NOMO-1 treated with dmso at 0.1 percent for 144 hours (cell line): Measurements from ENCODE around the gene OGDHL.
A peak's percentile ranks its signal among the peaks of the same experiment; 100 is the strongest.
"Not testable (repeated sequence)": the region's sequence is repeated elsewhere in the genome, so short reads cannot be mapped to it uniquely, and the experiment has no call there.

Experiments used
- DNase-seq: peaks from one replicate; lab custom pipeline; 2025; ENCODE audit not compliant: unreplicated experiment; lab: John Stamatoyannopoulos, UW

The OGDHL gene

DNA sequence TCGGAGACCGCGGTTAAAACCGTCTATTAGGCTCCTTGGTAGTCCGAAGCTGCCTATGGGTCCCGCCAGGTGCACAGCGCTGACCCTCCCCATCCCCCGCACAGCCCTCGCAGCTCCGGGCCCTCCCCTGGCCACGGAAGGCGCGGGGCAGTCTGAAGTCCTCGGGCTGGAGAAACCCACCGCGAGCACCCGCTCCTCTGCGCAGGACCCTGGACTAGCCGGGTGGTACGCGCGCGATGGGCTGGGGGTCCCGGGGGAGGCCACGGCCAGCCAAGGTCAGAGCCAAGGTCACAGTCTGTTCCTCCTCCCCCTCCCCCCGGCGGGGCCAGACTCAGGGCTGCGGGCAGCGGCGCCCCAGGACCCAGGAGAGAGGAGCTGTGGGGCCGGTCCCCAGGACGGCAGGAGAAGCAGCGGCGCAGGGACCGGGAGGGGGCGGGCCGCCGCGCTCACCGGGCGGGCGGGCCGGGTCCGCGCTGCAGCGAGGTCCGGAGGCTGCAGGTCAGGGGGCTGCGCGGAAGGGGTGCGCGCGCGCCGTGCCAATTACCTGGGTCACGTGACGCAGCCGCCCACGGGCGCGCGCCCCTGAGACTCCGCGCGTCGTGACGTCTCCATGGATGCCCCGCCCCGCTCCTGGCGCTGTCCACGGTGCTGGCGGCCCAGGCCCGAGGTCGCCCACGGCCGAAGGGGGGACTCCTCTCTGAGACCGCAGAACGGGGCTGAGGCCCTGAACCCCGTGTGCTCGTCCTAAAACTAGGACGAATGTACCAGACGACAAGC is at the start of gene OGDHL:
OGDHL (minus strand) TSS at position 535 of the 777 bp plus-strand sequence. CDS start 3,731 bp downstream, outside the sequence.
- DNase-seq: peak; percentile 23

DNA sequence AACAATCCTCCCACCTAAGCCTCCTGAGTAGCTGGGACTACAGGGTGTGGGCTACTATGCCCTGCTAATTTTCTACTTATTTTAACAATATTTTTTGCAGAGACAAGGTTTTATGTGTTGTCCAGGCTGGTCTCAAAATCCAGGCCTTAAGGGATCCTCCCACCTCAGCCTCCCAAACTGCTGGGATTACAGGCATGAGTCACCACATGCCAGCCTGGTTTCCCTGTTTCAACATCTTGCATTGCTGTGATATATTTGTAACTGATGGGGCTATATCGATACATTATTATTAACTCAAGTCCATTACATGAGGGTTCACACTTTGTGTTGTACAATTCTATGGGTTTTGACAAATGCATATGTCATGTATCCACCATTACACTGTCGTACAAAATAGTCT is 41.9 kb upstream of the OGDHL start:
- DNase-seq: no peak

DNA sequence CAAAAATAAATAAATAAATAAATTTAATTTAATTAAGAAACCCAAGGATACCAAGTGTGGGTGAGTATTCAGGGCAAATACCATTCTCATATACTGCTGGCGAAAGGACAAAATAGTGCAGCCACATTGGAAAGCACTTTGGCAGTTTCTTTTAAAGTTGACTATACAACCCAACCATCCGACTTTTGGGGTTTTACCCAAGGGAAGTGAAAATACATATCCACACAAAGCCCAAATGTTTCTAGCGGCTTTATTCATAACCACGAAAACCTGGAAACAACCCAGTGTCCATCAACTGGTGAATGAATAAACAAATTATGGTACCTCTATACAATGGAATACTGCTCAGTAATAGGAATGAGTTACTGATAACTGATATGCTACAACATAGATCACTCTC is 36.2 kb upstream of the OGDHL start:
- no peak for DNase-seq

DNA sequence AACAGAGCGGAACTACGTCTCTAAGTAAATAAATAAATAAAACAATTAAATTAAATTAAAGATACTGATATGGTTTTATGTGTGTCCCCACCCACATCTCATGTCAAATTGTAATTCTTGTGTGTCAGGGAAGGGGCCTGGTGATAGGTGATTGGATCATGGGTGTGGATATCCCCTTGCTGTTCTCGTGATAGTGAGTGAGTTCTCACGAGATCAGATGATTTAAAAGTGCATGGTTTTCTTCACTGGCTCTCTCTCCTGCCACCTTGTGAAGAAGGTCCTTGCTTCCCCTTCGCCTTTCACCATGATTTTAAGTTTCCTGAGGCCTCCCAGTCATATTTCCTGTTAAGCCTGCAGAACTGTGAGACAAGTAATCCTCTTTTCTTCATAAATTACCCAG is 29.0 kb upstream of the OGDHL start:
- no peak for DNase-seq

DNA sequence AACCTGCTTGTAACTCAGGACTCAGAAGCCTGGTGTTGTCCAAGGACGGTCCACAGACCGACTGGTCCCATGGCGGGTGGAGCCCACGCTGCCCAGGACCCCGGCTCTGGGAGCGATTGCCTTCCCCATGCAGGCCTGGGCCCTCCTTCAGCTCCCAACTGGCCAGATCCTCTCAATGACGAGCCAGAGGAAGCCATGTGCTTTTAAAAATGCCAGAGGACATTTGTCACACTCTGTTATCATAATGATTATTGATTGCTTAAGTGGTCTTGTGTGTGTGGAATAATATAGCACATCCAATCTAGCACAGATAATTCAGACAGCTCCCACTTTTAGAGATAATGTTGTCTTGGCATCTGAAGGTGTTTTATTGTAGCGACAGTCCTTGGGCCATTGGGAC is 22.6 kb upstream of the OGDHL start:
- DNase-seq: no peak

DNA sequence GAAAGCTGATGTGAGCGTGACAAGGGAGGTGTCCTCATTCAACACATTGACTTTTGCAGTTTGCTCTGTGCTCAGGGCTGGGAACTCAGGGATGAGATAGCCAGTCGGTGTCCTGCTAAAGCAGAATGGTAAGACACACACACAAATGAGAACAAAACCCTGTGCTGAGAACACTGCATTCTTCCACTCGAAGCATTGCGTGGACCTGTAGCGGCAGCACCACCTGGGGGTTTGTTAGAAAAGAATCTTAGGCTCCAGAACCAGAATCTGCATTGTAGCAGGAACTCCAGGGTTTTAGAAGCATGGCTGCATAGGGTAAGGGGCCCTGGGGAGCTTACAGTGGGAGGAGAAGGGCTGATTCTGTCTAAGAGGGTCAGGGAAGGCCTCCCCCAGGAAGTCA is 21.5 kb upstream of the OGDHL start:
- DNase-seq: no peak

DNA sequence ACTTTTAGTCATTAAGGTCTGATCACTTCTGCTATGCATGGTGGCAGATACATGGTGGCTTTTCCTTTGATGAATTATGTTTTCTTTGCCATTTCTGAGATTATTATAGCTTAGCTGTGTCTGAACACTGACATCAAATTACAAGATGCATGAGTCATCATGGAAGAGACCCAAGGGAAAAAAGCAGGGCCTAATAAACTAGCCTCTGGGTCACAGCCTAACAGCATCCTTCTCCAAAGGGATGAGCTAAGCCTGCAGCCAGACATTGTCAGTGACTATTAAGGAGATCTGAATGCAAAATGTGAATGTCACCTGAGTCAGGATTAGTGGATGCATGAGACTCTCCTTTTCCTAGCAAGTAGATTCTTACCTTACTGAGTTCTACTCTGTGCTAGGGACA is 19.1 kb upstream of the OGDHL start:
- no peak for DNase-seq

DNA sequence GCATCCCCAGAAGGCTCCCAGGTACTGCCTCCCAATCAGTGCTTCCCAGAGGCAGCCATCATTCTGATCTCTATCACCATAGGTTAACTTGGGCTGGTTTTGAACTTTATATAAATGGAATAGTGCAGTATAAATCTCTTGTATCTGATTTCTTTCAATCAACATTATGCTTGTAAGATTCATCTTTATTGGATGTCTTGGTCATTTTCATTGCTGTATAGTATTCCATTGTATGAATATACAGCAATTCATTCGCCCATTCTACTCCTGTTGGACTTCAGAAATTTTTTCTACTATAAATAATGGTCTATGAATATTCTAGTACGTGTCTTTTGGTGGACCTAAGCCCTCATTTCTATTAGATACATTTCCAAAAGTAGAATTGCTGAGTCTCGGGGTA is 16.1 kb upstream of the OGDHL start:
- DNase-seq: no peak

DNA sequence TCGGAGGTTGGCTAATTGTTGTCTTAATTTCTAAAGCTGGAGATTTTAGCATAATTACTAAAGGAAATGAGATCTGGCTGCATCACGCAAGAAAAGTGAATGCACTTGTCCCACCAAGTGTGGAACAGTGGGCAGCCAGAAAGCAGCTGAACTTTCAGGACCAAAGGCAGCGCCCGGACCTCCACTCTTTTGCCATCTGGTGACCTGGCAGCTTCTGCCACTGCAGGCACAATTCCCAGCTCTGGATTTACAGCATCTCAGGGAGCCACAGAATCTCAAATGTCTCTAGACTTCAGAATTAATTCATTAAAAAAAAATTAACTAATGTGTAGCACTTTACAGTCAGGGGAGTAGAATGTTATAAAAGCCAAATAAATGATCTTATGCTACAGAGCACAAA is 14.7 kb upstream of the OGDHL start:
- DNase-seq: no peak

DNA sequence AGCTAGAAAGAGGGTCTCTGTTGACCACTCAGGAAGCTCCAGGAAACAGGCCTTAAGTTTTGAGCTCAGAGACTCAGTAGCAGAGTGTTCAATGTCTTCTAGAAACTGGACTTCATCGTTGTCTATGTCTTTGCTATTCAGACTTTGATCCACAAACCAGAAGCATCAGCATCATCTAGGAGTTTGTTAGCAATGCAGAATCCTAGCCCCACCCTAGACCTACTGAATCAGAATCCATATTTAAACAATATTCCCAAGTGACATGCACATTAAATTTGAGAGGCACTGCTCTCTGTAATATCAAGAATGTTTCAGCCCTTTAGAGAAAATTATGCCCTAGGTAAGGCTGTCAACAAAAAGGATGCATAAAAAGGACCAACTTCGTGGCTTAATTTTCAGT is 12.9 kb upstream of the OGDHL start:
- DNase-seq: no peak

DNA sequence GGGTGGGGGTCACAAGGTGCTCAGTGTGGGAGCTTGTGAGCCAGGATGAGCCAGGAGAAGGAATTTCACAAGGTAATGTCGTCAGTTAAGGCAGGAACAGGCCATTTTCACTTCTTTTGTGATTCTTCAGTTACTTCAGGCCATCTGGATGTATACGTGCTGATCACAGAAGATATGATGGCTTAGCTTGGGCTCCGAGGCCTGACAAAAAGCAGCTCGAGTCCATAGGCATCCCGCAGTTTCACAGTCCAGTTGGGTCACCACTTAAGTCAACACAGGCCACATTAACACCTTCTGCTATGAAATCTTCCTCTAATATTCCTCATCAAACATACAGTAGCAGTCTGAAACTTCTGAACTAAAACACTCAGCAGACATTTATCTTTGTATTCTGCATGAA is 10.8 kb upstream of the OGDHL start:
- not testable (repeated sequence) for DNase-seq

DNA sequence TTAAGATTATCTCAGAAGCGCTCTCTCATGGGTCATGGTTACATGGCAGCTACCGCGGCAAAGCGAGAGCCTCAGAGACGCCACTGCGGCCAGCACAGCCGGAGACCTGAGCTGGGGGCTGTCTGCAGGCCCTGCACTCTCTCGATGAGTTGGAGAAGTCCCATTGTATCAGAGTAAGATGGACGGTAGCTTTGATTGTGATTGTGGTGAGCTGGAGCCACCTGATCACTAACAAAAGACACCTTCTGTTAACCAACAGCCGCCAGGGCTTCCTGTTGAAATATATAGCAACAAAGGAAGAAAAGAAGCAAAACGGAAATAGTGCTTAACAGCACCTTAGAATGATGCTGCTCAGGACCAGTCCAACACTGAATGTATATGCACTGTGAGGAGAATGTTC is 8.9 kb upstream of the OGDHL start:
- DNase-seq: not testable (repeated sequence)

DNA sequence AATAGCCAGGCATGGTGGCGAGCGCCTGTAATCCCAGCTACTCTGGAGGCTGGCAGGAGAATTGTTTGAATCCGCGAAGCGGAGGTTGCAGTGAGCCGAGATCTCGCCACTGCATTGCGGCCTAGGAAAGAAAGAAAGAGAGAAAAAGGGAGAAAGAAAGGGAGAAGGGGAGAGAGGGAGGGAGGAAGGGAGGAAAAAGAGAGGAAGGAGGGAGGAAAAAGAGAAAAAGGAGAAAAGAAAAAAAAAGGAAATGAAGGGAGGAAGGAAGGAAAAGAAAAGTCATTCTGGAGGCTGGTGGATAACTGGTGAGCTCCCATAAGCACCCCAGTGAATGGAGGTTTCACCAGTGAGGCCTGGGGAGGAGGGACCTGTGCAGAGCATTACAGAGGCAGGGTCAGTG is 7.6 kb upstream of the OGDHL start:
- DNase-seq: no peak

DNA sequence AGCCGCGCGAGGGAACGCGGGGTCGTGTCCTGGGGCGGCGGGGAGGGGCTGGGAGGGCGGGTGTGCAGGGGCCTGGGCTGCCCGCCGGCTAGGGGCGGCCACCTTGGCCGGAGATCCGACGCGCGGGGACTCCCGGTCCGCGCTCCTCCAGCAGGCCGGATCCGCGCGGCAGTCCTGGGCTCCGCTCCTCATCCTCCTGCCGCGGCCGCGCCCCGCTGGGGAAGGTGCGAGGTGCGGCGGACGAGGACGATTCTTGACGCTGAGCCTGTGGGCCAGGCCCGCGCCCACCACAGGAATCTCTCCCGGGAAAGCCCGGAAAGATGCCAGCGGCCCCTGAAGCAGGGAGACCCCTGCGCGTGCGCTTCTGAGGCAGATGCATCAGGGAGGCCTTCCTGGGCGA is 6.6 kb upstream of the OGDHL start:
- no peak for DNase-seq

DNA sequence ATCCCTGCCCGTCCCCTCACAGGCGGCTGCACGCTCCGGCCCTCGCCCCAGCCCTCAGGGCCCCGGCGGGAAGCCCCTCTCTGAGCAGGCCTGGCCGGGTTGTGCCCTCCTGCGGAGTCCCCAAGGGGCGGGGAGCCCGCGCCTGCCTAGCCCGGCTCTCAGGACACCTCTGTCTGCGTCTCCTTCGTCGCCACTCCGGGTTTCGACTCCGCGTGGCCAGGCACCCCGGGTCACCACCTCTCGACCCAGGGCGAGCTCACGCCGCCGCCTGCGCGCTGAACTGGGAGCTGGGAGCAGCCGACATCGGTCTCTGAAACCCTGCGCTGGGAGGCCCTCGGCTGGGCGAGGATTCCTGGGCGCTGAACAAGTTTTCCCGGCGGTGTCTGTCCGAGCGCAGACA is 6.2 kb upstream of the OGDHL start:
- DNase-seq: no peak

DNA sequence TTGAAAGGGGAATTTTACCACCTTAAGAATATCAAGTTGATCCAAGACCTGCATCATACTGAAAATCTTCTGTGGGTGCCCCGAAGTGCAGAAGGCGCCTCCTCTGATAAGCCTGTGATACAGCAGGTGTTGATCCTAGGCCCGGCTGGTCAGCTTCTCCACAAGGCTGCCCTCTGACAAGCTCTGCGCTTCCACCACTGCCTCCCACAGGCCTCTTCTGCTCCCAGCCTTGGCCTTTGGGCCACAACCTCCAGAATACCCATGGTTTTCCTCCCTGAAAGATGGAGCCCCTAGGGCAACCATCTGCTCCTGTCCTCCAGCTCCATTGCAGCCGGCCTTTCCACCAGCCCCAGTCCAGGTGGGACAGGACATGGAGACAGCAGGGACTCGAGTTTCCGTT is 5.6 kb upstream of the OGDHL start:
- DNase-seq: no peak

DNA sequence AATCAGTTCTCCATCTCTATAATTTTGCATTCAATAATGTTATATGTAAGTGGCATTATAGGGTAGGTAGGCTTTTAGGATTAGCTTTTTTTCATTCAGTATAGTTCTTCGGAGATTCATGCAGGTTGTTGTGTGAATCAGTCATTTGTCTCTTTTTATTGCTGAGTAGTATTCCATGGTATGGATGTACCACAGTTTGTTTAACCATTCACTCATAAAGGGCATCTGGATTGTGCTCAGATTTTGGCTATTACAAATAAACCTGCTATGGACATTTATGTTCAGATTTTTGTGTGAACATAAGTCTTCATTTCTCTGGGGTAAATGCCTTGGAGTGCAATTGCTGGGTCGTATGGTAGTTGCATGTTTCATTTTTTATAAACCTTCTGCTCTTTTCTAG is 4.4 kb upstream of the OGDHL start:
- no peak for DNase-seq

DNA sequence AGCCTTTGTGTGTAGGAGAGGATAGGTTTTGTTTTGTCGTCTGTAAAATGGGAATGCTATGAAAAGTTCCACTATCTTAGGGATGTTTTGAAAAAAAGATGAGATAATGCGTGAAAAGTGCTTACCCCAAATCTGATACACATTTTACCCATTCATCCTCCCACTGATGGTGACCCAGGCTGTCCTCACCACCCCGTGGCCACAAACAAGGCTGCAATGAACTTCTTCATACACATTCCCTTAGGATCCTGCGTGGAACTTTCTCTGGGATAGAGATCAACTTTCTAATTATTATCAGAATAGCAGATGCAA is 399 bp upstream of the OGDHL start:
- no peak for DNase-seq

DNA sequence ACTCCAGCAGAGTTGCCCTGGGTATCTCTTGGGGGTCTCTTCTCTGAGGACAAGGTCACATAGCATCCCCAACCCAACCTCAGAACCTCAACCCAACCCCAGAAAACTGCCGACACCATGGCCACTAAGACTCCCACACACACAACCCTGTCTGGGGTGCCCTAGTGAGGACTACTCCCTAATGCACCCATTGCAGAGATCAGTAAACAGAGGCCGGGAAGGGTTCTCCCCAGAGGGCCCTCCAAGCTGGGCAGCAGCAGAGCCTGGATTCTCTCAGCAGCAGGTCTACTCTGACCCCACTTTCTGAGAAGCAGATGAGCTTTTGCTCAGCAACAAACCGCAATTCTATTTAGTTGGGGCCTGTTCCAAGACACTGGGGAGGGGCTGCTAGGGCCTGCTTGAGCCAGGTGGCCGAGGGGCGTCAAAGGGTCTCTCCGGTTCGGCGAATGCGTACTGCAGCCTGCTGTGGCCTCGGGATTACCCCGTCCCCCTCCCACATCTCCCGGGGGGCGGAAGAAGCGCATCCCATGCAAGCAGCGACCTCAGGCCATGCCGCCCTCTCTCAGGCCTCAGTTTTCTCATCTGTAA is 828 bp downstream of the OGDHL start:
- no peak for DNase-seq

DNA sequence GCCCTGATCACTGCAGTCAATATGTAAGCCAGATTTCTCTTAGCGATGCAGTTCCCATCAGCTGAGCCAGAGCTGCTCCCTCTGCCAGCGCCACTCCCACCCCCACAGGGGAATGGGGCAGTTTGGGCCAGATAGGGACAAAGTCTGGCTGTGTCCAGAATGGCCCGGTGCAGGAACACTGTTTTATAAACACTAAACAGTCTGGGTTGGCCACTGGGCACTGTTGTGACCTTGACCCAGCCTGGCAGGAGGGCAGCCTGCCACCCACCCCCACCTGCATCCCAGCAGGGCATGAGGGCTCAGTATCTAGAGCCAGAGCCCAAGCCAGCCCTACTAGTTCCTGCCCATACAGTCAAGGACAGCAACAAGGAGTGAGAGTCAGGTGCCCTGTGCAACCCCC is 1.3 kb downstream of the OGDHL start:
- no peak for DNase-seq

DNA sequence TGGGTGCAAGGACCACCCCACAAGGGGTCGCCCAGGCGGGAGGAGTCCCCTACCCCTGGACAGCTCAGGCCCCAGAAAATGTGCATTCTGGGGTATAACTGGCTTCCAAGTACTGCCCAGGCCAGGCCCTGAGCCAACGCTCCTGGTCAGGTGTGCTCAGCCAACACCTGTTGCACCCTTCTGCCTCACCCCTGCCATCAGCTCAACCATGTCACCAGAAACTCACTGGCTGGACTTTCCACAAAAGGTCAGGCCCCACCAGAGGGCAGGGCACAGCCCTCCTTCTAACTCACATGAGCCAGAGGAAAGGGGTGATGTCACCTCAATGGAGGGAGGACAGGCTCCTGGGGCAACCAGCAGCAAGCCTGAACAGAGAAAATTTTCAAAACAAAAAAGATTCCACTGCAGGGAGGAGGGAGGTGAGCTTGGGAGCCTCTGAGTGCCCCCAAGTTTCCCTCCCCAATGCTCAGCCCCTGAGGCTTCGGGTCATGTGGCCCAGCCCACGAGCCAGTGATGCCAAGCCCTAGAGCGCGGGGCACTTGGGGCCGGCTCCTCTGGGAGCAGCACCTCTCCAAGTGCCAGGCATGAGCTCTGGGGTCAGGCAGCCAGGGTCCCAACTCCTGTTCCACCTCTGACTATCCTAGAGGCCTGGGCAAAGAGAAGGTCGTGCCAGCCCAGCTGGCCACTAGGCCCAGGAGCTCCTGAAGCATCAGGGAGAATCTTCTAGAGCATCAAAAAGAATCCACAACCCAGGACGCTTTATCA is 2.2 kb downstream of the OGDHL start:
- DNase-seq: no peak

DNA sequence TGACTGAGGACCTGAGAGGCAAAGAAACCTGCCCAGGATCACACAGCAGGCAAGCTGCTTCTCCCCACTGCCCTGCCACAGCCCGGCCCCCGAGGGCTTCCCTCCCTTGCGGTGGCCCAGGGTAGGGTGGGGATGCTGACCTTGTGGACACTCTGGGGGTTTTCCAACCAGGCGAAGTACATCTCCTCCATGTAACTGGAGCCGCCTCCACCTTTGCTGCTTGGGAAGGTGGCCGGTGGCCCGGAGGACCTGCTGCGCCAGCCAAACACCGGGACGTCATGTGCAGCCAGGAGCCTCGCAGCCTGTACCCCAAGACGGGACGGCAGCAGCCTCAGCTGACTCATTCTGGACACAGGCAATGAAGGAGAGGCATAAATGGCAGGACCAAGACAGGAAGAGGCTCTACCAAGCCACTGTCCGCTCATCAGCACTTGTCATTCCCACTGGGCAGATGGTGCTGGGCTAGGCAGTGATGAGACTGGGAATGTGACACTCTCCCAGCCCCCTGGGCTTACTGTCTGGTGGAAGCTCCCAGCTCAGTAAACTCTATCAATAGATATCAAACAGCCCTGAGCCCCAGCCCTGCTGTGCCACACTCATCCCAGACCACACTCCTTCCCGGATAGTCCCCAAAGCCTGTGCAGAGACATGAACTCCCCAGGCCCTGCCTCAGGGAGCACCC is 3.7 kb downstream of the OGDHL start:
- no peak for DNase-seq
